KG1 (cell line): ENCODE measurements around the gene SMIM14.
"Not testable (repeated sequence)": the region's sequence is repeated elsewhere in the genome, so short reads cannot be mapped to it uniquely, and the experiment has no call there.

Source experiments
- DNase-seq: peaks from one replicate; lab custom pipeline; 2025; lab: John Stamatoyannopoulos, UW

The SMIM14 gene

DNA sequence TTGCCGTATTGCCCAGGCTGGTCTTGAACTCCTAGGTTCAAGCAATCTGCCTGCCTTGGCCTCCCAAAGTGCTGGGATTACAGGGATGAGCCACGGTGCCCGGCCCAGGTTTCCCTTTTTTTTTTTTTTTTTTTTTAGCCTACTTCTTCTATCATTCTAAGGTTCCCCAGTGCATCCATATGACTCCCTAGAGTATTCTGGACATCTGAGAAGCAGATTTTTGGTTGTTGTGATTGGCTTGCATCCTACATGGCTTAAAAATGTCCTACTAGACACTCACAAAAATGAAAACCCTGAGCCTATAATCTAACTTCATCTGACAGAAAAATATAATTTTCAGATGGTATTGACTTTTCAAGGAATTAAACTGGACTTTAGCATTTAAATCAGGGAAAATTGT lies 41.7 kb downstream of the SMIM14 start:
- DNase-seq = no peak

DNA sequence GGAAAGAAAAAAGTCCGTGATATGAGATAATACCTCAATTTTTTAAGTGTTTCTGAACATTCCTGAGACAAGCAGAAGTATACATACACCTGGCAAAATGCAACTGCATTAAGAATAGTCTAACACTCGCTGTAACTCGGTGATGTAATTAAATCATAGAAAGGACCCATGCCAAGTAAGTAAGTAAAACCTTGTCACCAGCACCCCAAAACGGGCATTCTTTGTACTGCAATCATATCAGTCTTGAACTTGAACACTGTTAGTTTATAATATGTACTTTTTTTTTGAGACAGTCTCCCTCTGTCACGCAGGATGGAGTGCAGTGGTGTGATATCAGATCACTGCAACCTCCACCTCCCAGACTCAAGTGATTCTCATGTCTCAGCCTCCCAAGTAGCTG lies 47.4 kb downstream of the SMIM14 start:
- no peak for DNase-seq

DNA sequence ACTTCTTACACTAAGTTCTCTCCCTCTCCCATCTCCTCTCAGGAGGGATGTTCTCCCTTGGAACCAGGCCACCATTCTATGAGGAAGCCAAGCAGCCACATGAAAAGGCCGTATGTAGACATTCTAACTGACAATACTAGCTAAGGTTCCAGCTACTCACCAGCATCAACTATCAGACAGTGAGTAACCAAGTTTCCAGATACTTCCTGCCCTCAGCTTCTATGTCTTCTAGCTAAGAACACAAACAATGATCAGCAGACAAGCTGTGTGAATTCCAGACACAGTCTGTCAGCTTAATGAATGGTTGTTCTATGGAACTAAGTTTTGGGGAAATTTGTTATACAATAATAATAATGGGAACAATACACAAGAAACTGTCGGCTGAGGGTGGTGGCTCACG lies 50.8 kb downstream of the SMIM14 start:
- DNase-seq = no peak

DNA sequence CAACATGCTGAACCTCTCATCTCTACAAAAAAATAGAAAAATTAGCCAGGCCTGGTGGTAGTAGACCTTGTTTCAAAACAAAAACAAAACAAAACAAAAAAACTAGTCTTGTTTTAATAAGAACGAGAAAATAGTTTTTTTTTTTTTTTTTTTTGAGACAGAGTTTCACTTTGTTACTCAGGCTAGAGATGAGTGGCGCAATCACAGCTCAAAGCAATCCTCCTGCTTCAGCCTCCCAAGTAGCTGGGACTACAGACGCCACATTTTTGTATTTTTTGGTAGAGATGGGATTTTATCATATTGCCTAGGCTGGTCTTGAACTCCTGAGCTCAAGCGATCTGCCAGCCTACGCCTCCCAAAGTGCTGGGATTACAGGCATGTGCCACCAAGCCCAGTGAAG lies 63.7 kb downstream of the SMIM14 start:
- no peak for DNase-seq

DNA sequence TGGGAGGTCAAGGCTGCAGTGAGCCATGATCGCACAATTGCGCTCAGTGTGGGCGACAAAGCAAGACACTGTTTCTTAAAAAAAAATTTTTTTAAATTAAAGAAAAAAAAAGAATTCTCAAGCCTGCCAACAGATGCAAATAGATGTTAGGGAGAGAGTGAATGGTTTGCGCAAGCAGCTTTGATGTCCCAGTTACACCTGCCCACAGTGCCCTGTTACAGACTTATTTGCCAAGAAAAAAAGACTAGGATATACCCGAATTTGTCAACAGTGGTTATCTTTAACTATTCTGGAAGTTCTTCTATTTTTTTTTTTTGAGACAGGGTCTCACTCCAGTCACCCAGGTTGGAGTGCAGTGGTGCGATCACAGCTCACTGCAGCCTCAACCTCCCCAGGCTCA lies 67.2 kb downstream of the SMIM14 start:
- no peak for DNase-seq

DNA sequence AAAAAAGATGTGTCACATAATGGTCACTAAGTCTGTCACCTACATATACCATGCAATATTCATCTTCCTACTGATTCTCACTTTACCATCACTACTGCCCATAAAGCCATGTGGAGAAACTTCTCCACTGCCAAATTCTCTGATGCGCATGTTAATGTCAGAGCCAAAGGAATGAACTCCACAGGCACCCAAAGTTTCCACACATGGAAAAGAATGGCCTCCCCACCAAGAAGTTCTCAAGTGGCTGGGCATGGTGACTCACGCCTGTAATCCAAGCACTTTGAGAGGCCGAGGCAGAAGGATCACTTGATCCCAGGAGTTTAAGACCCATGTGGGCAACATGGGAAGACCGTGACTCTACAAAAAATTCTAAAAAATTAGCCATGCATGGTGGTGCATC lies 67.6 kb downstream of the SMIM14 start:
- no peak for DNase-seq

DNA sequence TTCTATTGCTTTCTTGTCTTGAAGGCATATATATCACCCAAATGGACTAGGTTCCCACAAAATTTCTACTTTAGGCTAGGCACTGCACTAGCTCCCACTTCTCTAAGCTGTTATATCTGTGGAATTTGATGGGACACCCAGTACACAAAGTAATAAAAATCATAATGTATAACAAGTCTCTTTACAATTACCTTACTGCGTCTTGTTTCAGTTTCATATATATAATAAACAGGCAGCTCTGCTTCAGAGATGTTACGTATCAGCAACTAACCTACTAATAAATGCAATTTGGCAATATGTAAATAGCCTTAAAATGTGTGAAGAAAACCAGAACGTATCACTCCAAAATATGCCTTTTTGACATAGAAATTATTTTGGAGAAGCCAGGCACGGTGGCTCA lies 69.5 kb downstream of the SMIM14 start:
- no peak for DNase-seq

DNA sequence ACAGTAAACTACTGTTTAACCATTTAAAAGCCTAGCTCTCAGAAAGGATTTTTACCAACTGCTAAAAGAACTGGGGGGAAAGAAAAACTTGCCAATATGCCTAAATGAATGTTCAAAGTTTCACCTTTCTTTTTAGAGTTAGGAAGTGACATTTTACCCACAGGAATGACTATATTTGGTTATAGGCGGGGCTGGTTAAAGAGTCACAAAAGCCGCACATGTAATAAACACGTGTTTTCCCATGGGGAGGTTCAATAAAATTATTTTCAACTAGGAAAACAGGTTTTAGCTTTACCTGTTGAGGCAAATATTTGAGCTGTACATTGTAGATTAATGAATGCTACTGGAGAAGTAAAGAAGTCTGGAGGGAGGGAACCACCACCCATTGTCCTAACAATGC lies 69.9 kb downstream of the SMIM14 start:
- no peak for DNase-seq

DNA sequence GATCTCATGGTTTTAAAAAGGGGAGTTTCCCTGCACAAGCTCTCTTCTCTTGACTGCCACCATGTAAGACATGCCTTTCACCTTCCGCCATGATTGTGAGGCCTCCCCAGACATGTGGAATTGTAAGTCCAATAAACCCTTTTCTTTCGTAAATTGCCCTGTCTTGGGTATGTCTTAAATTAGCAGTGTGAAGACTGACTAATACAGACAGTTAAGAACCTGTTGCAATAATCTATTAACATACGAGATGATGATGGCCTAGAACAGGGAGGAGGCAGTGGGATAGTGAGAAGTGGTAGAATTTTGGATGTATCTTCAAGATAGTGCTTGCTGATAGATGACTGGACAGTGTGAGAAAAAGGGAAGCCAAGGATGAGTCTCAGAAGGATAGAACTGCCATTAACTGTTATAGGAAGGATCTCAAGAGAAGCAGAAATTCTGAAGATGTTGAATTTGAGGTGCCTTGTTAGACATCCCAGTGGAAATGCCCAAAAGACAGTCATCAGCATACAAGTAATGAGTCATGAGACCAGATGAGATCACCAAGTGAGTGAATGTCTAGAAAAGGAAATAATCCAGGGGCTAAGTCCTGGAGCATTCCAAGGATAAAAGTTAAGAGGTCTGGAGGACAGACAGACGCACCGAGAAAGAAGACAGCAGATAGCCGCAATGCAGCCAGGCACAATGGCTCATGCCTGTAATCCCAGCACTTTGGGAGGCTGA lies 72.6 kb downstream of the SMIM14 start:
- no peak for DNase-seq

DNA sequence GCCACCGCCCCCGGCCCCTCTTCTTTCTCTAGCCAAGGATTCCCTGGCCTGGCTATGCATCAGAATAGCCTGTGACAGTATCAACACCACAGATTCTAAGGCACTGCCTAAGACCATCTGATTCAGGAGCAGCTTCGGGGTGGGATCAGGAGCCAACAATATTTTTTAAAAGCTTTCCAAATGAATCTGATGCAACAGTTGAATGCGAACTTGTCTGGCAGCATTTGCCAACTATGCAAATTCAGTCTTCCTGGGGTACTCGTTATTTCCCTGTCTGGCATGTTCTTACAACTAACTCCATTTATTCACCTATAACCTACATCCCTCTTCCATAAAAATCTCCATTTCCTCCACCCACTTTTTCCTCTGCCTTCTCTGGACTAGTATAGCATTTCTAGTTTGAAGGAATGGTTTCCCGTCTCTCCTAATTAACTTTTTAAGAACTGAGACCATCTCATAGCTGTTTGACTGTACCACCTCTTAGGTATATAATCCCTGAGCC lies 75.3 kb downstream of the SMIM14 start:
- no peak for DNase-seq

DNA sequence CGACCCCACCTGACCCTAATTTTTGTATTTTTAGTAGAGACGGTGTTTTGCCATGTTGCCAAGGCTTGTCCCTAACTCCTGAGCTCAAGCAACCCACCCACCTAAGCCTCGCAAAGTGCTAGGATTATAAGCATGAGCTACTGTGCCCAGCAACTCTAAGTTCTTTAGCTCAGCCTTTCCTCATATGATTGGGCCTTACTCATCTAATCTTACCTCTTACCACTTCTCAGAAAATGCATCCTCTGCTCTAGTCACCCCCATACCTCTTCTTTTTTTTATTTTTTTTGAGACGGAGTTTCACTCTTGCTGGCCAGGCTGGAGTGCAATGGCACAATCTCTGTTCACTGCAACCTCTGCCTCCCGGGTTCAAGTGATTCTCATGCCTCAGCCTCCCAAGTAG lies 75.9 kb downstream of the SMIM14 start:
- no peak for DNase-seq

DNA sequence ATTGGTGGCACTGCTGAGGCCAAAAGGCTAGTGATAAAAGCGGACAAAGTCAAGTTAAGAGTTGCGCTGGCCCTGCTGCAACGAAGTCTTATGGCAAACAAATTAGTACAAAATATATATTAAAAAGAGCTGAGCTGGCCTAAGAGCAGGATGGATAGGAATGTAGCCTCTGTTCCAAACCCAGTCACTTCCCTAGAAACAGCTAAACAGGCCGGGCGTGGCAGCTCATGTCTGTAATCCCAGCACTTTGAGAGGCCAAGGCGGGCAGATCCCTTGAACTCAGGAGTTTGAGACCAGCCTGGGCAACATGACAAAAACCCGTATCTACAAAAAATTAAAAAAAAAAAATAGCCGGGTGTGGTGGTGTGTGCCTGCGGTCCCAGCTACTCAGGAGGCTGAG lies 79.0 kb downstream of the SMIM14 start:
- no peak for DNase-seq

DNA sequence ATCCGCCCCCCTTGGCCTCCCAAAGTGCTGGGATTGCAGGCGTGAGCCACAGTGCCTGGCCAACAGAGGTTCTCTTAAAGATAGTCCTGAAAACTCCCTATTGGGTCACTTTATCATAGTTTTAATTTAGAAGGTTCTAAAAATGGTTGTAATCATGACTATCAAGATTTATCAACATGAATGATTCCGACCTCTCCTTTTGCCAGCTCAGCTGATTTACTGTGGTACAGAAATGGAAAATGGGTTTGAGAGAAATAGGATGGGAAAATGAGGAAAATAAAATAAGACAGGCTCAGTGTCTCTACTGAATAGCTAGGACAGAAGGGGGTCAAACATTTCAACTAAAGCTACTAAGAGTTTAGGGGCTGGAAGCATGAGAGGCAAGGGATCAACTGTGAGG lies 83.2 kb downstream of the SMIM14 start:
- no peak for DNase-seq

DNA sequence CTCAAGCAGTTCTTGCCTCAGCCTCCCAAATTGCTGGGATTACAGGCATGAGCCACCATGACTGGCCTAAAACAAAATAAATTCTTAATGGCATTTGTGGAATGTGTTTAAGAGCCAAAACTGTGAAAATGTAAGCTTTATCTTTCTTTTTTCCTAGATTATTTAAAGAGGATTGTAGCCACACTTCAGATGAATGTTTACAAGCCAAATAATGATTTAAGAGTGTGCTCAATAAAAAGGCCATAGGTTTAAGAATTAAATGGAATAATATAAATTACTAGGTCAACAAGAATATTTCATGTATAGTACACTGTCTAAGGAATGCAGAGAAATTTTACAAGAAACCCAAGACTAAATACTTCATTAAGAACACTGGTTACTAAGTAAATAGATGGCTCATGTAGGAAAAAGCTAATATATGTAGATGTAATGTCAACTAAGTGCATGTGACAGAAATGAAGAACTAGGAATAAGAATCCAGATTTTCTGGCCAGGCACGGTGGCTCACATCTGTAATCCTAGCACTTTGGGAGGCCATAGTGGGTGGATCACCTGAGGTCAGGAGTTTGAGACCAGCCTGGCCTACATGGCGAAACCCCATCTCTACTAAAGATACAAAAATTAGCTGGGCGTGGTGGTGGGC lies 90.1 kb downstream of the SMIM14 start:
- DNase-seq = no peak

DNA sequence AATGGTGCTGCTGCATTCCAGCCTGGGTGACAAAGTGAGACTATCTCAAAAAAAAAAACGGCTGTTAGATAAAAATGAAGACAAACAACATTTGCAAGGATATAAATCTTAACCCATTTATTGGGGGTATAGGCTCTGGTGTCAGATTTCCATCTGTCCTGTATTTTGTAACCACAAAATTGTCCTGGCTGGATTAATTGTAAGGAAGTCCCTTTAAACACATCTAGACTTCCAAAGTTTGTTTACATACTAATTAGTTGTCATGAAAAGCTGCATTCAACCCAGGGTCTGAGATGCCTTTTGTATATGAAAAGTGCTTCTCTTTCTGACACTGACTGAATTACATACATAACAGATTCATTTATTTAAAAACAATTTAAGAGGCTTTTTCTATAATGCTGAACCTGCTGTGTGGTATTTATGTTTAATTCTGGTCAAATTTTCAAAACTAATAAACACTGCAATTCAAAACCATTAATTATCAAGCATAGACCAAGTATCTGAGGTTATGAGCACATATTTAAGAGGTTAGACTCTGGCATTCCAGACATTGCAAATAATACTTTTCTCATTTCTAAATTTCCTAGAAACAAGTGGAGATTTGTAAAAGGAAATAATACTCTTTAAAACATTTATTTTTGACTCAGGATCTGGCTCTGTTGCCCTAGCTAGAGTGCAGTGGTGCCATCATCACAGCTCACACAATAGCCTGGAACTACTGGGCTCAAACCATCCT lies 93.9 kb downstream of the SMIM14 start:
- DNase-seq = no peak

DNA sequence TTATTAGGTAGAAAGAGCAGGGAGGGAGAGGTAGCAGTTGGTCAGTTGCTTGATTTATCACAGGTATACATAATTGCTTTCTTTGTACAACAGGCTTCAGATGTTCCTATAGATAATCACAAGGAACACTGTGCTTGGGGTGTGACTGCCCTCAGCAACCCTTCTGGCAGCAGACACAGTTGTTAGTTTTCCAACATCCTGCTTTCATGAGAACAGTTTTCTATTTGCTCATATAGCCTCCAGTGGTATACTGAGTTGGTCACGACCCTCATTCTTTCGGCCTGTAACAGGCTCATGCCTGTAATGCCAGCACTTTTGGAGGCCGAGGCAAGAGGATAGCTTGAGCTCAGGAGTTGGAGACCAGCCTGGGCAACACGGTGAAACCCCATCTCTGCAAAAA lies 94.6 kb downstream of the SMIM14 start:
- not testable (repeated sequence) for DNase-seq

DNA sequence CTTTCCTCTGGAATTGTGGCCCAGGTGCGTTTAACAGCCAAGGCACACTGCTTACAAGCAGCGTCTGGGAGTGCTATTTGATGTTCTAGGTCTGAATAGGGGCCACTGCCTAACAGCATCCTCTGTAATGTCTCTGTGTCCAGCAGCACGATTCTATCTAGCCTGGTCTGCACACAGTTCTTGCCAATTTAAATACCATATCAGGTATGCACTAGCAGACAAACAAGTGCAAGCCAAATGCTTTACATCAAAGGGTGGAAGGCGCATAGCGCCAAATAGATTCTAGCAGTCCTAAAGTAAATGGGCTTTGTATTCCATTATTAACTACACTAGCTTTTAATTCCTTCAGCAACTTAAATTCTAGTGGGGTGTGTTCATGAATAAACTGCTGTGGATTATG lies 95.6 kb downstream of the SMIM14 start:
- no peak for DNase-seq

DNA sequence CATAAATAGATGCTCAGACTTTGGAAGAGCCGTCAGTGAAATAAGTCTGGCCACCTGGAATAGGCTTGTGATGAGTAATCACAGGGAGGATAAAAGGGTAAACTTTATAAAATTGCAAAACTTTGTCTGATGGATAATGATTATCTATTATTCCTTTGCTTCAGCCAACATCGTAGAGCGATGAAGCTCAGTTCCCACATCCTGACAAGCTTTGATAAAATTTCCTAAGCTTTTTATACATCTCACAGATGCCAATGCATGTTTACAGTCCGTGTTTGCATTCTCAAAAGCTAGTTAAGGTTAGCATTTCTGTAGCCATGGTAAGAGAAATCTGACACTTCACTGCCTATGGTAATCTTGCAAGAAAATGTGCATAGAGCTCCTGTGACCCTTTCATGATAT lies 96.1 kb downstream of the SMIM14 start:
- no peak for DNase-seq

DNA sequence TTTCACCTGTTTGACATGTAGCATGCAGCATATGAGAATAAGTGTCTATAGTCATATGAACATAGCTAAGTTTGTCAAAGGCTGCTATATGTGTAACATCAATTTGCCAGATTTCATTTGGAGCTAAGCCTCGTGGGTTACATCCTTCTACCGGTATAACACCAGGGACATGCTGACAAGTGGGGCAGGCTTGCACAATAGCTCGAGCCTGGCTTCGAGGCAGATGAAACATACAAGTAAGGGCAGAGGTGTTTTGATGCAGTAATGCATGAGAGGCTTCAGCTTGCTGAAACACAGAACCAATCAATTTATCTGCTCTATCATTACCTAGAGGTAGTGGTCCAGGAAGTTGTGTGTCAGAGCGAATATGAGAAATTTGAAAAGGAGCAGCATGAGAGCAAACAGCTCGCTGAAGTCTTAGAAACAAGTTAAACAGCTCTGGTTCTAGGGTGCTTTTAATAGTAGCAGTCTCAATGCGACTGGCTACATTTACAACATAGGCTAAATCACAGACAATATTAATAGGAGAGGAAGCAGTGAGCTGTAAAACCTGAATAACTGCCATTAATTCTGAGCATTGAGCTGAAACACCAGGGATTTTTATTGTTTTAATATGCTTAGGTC lies 96.6 kb downstream of the SMIM14 start:
- no peak for DNase-seq

DNA sequence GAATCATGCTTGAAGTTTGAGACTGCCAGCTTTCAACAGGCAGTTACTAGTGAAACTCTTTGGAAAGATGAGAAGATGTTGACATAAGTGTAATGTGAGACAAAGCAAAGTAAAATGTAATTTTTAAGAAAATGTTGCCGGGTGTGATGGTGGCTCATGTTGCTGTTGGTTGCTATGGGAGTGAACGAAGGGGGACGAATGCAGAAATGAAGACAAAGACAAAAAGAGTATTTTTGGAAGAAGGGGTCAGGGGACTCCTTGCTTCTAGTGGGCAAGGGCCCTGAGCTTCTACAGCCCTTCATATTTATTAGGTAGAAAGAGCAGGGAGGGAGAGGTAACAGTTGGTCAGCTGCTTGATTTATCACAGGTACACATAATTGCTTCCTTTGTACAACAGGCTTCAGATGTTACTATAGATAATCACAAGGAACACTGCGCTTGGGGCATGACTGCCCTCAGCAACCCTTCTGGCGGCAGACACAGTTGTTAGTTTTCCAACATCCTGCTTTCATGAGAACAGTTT lies 99.5 kb downstream of the SMIM14 start:
- no peak for DNase-seq

DNA sequence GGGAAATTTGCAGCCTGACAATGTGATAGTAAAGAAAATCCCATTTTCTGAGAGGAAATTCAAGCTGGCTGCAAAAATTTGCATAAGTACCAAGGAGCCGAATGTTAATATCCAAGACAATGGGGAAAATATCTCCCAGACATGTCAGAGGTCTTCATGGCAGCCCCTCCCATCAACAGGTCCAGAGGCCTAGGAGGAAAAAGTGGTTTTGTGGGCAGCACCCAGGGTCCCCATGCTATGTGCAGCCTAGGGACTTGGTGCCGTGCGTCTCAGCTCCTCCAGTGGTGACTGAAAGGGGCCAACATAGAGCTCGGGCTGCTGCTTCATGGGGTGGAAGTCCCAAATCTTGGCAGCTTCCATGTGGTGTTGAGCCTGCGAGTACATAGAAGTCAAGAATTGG lies 105.1 kb downstream of the SMIM14 start:
- DNase-seq = no peak

DNA sequence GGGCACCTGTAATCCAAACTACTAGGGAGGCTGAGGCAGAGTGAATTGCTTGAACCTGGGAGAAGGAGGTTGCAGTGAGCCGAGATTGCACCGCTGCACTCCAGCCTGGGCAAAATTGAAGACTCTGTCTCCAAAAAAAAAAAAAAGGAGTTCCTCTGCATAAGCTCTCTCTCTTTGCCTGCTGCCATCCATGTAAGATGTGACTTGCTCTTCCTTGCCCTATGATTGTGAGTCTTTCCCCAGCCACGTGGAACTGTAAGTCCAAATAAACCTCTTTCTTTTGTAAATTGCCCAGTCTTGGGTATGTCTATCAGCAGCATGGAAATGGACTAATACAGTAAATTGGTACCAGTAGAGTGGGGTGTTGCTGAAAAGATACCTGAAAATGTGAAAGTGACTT lies 106.4 kb downstream of the SMIM14 start:
- not testable (repeated sequence) for DNase-seq

DNA sequence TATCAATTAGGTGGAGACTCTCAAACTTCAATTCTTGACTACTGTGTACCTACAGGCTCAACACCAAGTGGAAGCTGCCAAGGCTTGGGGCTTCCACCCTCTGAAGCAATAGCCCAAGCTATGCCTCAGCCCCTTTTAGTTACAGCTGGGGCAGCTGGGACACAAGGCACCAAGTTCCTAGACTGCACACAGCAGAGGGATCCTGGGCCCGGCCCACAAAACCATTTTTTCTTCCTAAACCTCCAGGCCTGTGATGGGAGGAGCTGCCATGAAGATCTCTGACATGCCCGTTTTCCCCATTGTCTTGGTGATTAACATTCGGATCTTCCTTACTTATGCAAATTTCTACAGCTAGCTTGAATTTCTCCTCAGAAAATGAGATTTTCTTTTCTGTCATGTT lies 108.0 kb downstream of the SMIM14 start:
- DNase-seq = no peak
